CD14-positive monocyte (primary cell): ENCODE data around the gene PTPRE. TPM values are rescaled to one million over a fixed set of nuclear protein-coding genes. Genes with fewer than 3 reads are reported as not detected.

ENCODE experiments used
- DNase-seq, 3 donors: peaks; one replicate each; pipeline ENCODE4 v3.0.0-alpha.2; 2011 to 2022
- H2AFZ ChIP-seq: 2 replicates; pipeline ENCODE4 v1.6.0; 2012; ENCODE audit warnings: mild to moderate bottlenecking, low read depth, low read length, inconsistent platforms; ENCODE audit not compliant: insufficient read depth, poor library complexity, severe bottlenecking
- H3K27ac ChIP-seq, 2 donors: 1 replicate in 1 of 2; 2 replicates in 1 of 2; pipeline ENCODE4 v1.5.1; 2012 to 2013; ENCODE audit warnings: low read length in 2 of 2, control low read depth in 1 of 2, inconsistent platforms in 1 of 2, low read depth in 1 of 2, mild to moderate bottlenecking in 1 of 2
- H3K27me3 ChIP-seq, 2 donors: one replicate each; pipeline versions ENCODE4 v1.6.0 to v1.6.1; 2011 to 2013; ENCODE audit warnings: low read length in 2 of 2; ENCODE audit not compliant: control insufficient read depth in 2 of 2, insufficient read depth in 2 of 2
- H3K36me3 ChIP-seq, 2 donors: replicated peaks in 1 of 2; 1 replicate in 1 of 2; 2 replicates in 1 of 2; pipeline versions ENCODE4 v1.5.1 to v1.6.1; 2012 to 2013; ENCODE audit warnings: low read length in 2 of 2, control low read depth in 1 of 2, inconsistent platforms in 1 of 2, mild to moderate bottlenecking in 1 of 2; ENCODE audit not compliant: insufficient read depth in 2 of 2, control insufficient read depth in 1 of 2
- H3K4me1 ChIP-seq, 2 donors: 1 replicate in 1 of 2; 2 replicates in 1 of 2; pipeline versions ENCODE4 v1.5.1 to v1.6.1; 2012 to 2013; ENCODE audit warnings: low read length in 2 of 2, control low read depth in 1 of 2, inconsistent platforms in 1 of 2, mild to moderate bottlenecking in 1 of 2, moderate library complexity in 1 of 2; ENCODE audit not compliant: insufficient read depth in 2 of 2, control insufficient read depth in 1 of 2
- H3K4me2 ChIP-seq: replicated peaks from 2 replicates; pipeline ENCODE3; 2012; ENCODE audit warnings: low read length, moderate library complexity, mild to moderate bottlenecking; ENCODE audit not compliant: poor library complexity, severe bottlenecking; ENCODE audit errors: extremely low read depth
- H3K4me3 ChIP-seq, 3 experiments: fragments of 200-600 bp in 1 of 3; sonication (generic) in 1 of 3; replicated peaks in 1 of 3; 1 replicate in 2 of 3; 2 replicates in 1 of 3; pipeline ENCODE4 v1.5.1; 2011 to 2013; ENCODE audit warnings: low read length in 3 of 3, mild to moderate bottlenecking in 3 of 3, control low read depth in 2 of 3, low read depth in 2 of 3, inconsistent platforms in 1 of 3, moderate library complexity in 1 of 3
- H3K79me2 ChIP-seq: 2 replicates; pipeline ENCODE4 v1.6.0; 2012; ENCODE audit warnings: mild to moderate bottlenecking, control low read depth, inconsistent platforms, low read length, moderate library complexity; ENCODE audit not compliant: insufficient read depth
- H3K9ac ChIP-seq: 2 replicates; pipeline ENCODE4 v1.6.0; 2017; ENCODE audit warnings: low read length, mild to moderate bottlenecking; ENCODE audit not compliant: insufficient read depth, poor library complexity, severe bottlenecking
- H3K9me3 ChIP-seq, 2 donors: replicated peaks in 1 of 2; 1 replicate in 1 of 2; 2 replicates in 1 of 2; pipeline versions ENCODE4 v1.5.1 to v1.6.1; 2012 to 2013; ENCODE audit warnings: low read length in 2 of 2, control low read depth in 1 of 2; ENCODE audit not compliant: control insufficient read depth in 1 of 2, insufficient read depth in 1 of 2
- H4K20me1 ChIP-seq: 2 replicates; pipeline ENCODE4 v1.6.0; 2012; ENCODE audit warnings: mild to moderate bottlenecking, low read length, control low read depth, moderate library complexity; ENCODE audit not compliant: insufficient read depth
- H3K27ac Mint-ChIP-seq, 7 donors: one replicate each; pipeline ENCODE4 v1.8.0; 2020; ENCODE audit warnings: mild to moderate bottlenecking in 7 of 7, mixed read lengths in 7 of 7, moderate library complexity in 6 of 7, inconsistent platforms in 2 of 7
- H3K27me3 Mint-ChIP-seq, 3 donors: one replicate each; pipeline ENCODE4 v1.8.0; 2021 to 2022; ENCODE audit warnings: low read depth in 3 of 3, mild to moderate bottlenecking in 3 of 3, mixed read lengths in 3 of 3, moderate library complexity in 3 of 3, inconsistent platforms in 1 of 3
- H3K36me3 Mint-ChIP-seq, 2 donors: one replicate each; pipeline ENCODE4 v1.8.0; 2020; ENCODE audit warnings: mixed read lengths in 2 of 2, inconsistent platforms in 1 of 2, mild to moderate bottlenecking in 1 of 2
- H3K4me1 Mint-ChIP-seq: one replicate; pipeline ENCODE4 v1.8.0; 2020; ENCODE audit warnings: mild to moderate bottlenecking, mixed read lengths
- H3K4me3 Mint-ChIP-seq, 2 donors: one replicate each; pipeline ENCODE4 v1.8.0; 2020; ENCODE audit warnings: mild to moderate bottlenecking in 2 of 2, mixed read lengths in 2 of 2, moderate library complexity in 1 of 2
- H3K9me3 Mint-ChIP-seq, 7 donors: one replicate each; pipeline ENCODE4 v1.8.0; 2020 to 2022; ENCODE audit warnings: mixed read lengths in 7 of 7, mild to moderate bottlenecking in 6 of 7, moderate library complexity in 6 of 7, inconsistent platforms in 2 of 7
- CTCF ChIP-seq: fragments of 200-600 bp; IDR thresholded peaks from one replicate; pipeline ENCODE4 v1.8.0; 2022; ENCODE audit warnings: antibody characterized with exemption, mild to moderate bottlenecking
- WGBS: methylation state at CpG from one replicate; pipeline ENCODE4 v1.1.5; 2013; ENCODE audit warnings: missing lambda C conversion rate; ENCODE audit not compliant: insufficient coverage; 5-methylcytosine and 5-hydroxymethylcytosine counted together
- intact Hi-C, 2 donors: fragments of 100-400 bp; cut with micrococcal nuclease; formaldehyde crosslinking; loops; one replicate each; pipeline versions ENCODE4 v1.15.0 to v1.15.1; 2023
- polyA plus RNA-seq, 3 donors: library from polyadenylated mRNA; depleted of rRNA in 1 of 3; unstranded in 2 of 3; stranded (reverse) in 1 of 3; fragments of 300-500 nt in 2 of 3; fragments of >200 nt in 1 of 3; fragmentation: Illumina TruSeq in 2 of 3; gene quantifications; 1 replicate in 2 of 3; 2 replicates in 1 of 3; pipeline ENCODE4 v1.2.3, GENCODE V29; 2012 to 2021

Gene PTPRE
- polyA plus RNA-seq, 3 donors: 95.2 to 271 (median 125) TPM

- Histone ChIP-seq H3K4me1 (peaks cover 0 to 2% of the 10 kb centered on the region in 2 donors), H3K9me3 (no peaks in the 10 kb centered on the region), H3K27ac (no peak overlapping the region), H3K4me3 (no peak overlapping the region), H3K36me3 (peaks cover 0 to 20% of the 10 kb centered on the region in 2 donors), H3K4me2 (no peak overlapping the region), H3K79me2 (peaks cover 46% of the 10 kb centered on the region), H4K20me1 (peaks cover 96% of the 10 kb centered on the region), H3K27me3 (no peaks in the 10 kb centered on the region), H2AFZ (no peak overlapping the region), H3K9ac (no peak overlapping the region)
- H3K27ac Mint-ChIP-seq: peak overlapping the region in 2 of 7 donors; percentile 1 to 85
- H3K9me3 Mint-ChIP-seq: peaks cover 0 to 1% (median 0%) of the 10 kb centered on the region in 7 donors
- intact Hi-C loops: no loop called here
- H3K36me3 Mint-ChIP-seq: peaks cover 23 to 36% of the 10 kb centered on the region in 2 donors
- TF ChIP-seq CTCF: no peak
- peaks cover 0 to 8% (median 2%) of the 10 kb centered on the region in 3 donors for H3K27me3 Mint-ChIP-seq
- H3K4me1 Mint-ChIP-seq: peaks cover 22% of the 10 kb centered on the region
- DNase-seq: no peak
- no peak overlapping the region for H3K4me3 Mint-ChIP-seq
Measured at GRCh38 chr10:127963136-127963535, 56.2 kb downstream of the PTPRE start.

- Histone ChIP-seq H3K27me3 (no peaks in the 10 kb centered on the region), H4K20me1 (peaks cover 96% of the 10 kb centered on the region), H3K9me3 (no peaks in the 10 kb centered on the region), H3K4me3 (no peak overlapping the region), H3K4me2 (no peak overlapping the region), H2AFZ (no peak overlapping the region), H3K27ac (no peak overlapping the region), H3K9ac (no peak overlapping the region), H3K4me1 (peaks cover 0 to 2% of the 10 kb centered on the region in 2 donors), H3K79me2 (peaks cover 37% of the 10 kb centered on the region), H3K36me3 (peaks cover 0 to 20% of the 10 kb centered on the region in 2 donors)
- Mint-ChIP-seq H3K9me3 (peaks cover 0 to 1% (median 0%) of the 10 kb centered on the region in 7 donors), H3K27ac (peak overlapping the region in 1 of 7 donors; percentile 21), H3K4me3 (no peak overlapping the region), H3K36me3 (peaks cover 23 to 38% of the 10 kb centered on the region in 2 donors), H3K27me3 (peaks cover 0 to 8% (median 2%) of the 10 kb centered on the region in 3 donors), H3K4me1 (peaks cover 21% of the 10 kb centered on the region)
- DNase-seq: no peak
- WGBS: 91% methylated on average over 6 of the region's 12 CpGs
- TF ChIP-seq CTCF: no peak
- intact Hi-C loops: no loop called here
Measured at GRCh38 chr10:127964621-127965020, 57.7 kb downstream of the PTPRE start.
